Left ventricle myocardium inferior (tissue), 1 donor: ENCODE data around the gene FHDC1. TPM values are rescaled to one million over a fixed set of nuclear protein-coding genes. Genes with fewer than 3 reads are reported as not detected.

Experiments used
- DNase-seq: peaks from one replicate; pipeline ENCODE4 v3.0.0-alpha.2; 2020
- H3K27ac ChIP-seq: fragments of 200-600 bp; replicated peaks from 2 replicates; pipeline ENCODE4 v1.8.0; 2021
- H3K27me3 ChIP-seq: fragments of 200-600 bp; 2 replicates; pipeline ENCODE4 v1.8.0; 2021; ENCODE audit warnings: low read depth
- H3K36me3 ChIP-seq: fragments of 200-600 bp; 2 replicates; pipeline ENCODE4 v1.8.0; 2021
- H3K4me1 ChIP-seq: fragments of 200-600 bp; 2 replicates; pipeline ENCODE4 v1.8.0; 2021
- H3K4me3 ChIP-seq: fragments of 200-600 bp; 2 replicates; pipeline ENCODE4 v1.8.0; 2021; ENCODE audit warnings: mild to moderate bottlenecking, moderate library complexity
- H3K9me3 ChIP-seq: fragments of 200-600 bp; replicated peaks from 2 replicates; pipeline ENCODE4 v1.8.0; 2021
- CTCF ChIP-seq: fragments of 200-600 bp; IDR thresholded peaks from 2 replicates; pipeline ENCODE4 v1.8.0; 2021; ENCODE audit warnings: antibody characterized with exemption, mild to moderate bottlenecking, borderline replicate concordance
- intact Hi-C: fragments of 100-400 bp; cut with micrococcal nuclease; formaldehyde crosslinking; loops from one replicate; pipeline ENCODE4 v1.11.0; 2022
- total RNA-seq: library from RNA; stranded (reverse); fragmentation: NEBNext Ultra II Directional; extraction: Animal tissue kit (Norgen Biotek cat#: 25700); gene quantifications from one replicate; pipeline ENCODE4 v1.2.1, GENCODE V29; 2021
- donor health status: DM: no; HTN: yes; CAD: no; lungs with severe emphysema.

Gene FHDC1
- total RNA-seq, 1 donor from 2014 or later = 0.38 TPM

DNA sequence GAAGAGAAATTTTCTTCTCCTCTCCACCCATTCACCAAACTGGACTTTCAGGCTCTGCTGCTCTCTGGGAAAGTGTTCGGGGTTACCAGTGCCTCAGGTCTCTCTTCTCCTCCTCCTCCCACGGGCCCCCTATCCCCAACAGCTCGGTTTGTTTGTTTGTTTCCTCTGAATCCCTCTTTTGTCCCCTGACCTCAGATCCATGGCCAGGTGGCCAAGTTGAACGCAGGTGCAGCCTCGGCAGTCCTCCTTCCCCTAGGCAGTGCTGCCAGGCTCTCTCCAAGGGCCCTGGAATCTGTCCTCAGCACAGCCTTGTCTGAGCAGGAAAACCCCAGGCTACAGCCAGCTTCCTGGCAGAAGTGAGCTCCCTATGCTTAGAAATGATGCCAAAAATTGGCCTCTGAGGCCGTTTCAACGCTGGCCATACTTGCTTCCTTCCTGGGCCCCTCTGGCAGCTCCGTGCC lies 60.0 kb downstream of the FHDC1 start:
- TF ChIP-seq CTCF = no peak
- intact Hi-C loops = no loop called here
- no peak overlapping the region for H3K4me3 ChIP-seq
- H3K27ac ChIP-seq = no peak overlapping the region
- no peak for DNase-seq
- no peaks in the 10 kb centered on the region for H3K9me3 ChIP-seq
- H3K27me3 ChIP-seq = peaks cover 44% of the 10 kb centered on the region
- no peaks in the 10 kb centered on the region for H3K36me3 ChIP-seq
- H3K4me1 ChIP-seq = peaks cover 7% of the 10 kb centered on the region

DNA sequence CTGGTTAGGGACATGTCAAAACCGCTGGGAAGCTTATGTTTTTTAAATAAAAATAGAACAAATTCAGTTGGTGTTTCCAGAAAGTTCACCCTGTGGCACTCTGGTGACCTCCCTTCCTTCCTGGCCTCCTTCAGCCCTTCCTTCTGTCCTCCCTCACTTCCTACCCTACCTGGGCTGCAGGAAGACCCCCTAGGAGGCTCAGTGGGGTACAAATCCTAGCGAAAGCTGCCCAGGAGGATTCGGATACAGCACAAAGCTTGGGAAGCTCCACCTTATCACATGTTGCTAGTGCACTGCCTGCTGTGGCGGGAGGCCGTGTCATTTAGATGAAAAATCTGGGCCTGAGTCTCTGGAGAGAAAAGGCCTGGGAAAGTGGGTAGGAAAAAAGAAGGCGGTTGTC lies 60.5 kb downstream of the FHDC1 start:
- Histone ChIP-seq H3K27ac (no peak overlapping the region), H3K4me1 (peaks cover 7% of the 10 kb centered on the region), H3K9me3 (no peaks in the 10 kb centered on the region), H3K36me3 (no peaks in the 10 kb centered on the region), H3K27me3 (peaks cover 50% of the 10 kb centered on the region), H3K4me3 (no peak overlapping the region)
- intact Hi-C loops = no loop called here
- TF ChIP-seq CTCF = no peak
- no peak for DNase-seq

GRCh38 chr4:152997288-152997687 lies 61.2 kb downstream of the FHDC1 start:
- H3K4me3 ChIP-seq = no peak overlapping the region
- intact Hi-C loops = no loop called here
- no peak for TF ChIP-seq CTCF
- peaks cover 53% of the 10 kb centered on the region for H3K27me3 ChIP-seq
- H3K36me3 ChIP-seq = no peaks in the 10 kb centered on the region
- DNase-seq = no peak
- peaks cover 7% of the 10 kb centered on the region for H3K4me1 ChIP-seq
- no peaks in the 10 kb centered on the region for H3K9me3 ChIP-seq
- no peak overlapping the region for H3K27ac ChIP-seq

DNA sequence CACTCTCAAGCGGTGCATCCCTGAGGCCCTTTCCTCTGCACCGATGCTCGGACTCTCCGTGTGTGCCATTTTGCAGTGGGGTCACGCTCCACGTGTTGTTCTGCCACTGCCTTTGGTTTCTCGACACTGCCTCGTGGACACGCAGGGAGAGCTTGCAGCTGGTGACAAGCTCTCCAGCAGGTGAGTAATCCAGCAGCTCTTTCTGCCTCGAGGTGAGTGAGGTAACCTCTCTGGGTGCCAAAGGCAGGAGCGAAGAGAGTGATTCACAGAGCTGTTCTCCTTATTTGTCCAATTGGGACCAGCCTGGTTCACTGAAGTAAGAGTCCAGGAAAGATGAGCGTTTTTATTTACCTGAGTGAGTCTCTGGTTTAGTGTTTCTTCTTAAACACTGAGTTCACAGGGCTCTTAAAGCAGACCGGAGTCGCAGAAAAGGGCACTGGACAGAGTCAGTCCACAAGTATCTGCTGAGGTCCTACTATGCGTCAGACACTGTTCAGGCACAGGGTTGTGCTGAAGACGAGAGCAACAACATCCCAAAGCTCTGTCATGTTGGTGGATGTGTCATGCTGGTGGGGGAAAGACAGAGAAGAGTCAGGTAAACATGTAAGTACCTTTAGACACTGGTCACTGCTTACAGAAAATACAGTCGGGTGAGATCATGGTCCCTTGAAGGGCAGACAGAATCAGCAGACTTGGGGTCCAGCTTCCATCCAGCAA lies 61.8 kb downstream of the FHDC1 start:
- Histone ChIP-seq H3K4me3 (no peak overlapping the region), H3K27ac (no peak overlapping the region), H3K4me1 (peaks cover 7% of the 10 kb centered on the region), H3K27me3 (peaks cover 53% of the 10 kb centered on the region), H3K36me3 (no peaks in the 10 kb centered on the region), H3K9me3 (no peaks in the 10 kb centered on the region)
- intact Hi-C loops = no loop called here
- no peak for DNase-seq
- TF ChIP-seq CTCF = no peak

- Histone ChIP-seq H3K27me3 (peaks cover 62% of the 10 kb centered on the region), H3K27ac (no peak overlapping the region), H3K4me1 (peaks cover 7% of the 10 kb centered on the region), H3K4me3 (no peak overlapping the region), H3K36me3 (no peaks in the 10 kb centered on the region), H3K9me3 (no peaks in the 10 kb centered on the region)
- intact Hi-C loops = no loop called here
- TF ChIP-seq CTCF = no peak
- DNase-seq = no peak
Observed at GRCh38 chr4:152998861-152999260, 62.7 kb downstream of the FHDC1 start.
